ENCODE measurements around the gene TBCE.
"Not testable (repeated sequence)": the region's sequence is repeated elsewhere in the genome, so short reads cannot be mapped to it uniquely, and the experiment has no call there.

DNA sequence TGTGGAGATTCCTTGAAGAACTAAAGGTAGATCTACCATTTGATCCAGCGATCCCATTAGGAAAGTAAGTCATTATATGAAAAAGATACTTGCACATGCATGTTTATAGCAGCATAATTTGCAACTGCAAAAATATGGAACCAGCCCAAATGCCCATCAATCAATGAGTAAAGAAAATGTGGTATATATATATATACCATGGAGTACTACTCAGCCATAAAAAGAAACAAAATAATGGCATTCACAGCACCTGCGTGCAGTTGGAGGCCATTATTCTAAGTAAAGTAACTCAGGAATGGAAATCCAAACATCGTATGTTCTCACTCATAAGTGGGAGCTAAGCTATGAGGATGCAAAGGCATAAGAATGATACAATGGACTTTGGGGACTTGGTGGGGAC, 95.6 kb downstream of the TBCE start:
- TF ChIP-seq POLR2A (IDR thresholded peaks at IDR 0.05; ENCODE audit: borderline replicate concordance, extremely low read depth, insufficient read depth, insufficient read length); SP1 (IDR thresholded peaks at IDR 0.05; ENCODE audit: low read depth); FOSL1 (IDR thresholded peaks at IDR 0.05; ENCODE audit: low read depth); CEBPB (IDR thresholded peaks at IDR 0.05; ENCODE audit: low read depth); EZH2 (IDR thresholded peaks at IDR 0.05); REST (IDR thresholded peaks at IDR 0.05; ENCODE audit: low read depth); POLR2AphosphoS5 (IDR thresholded peaks at IDR 0.05; ENCODE audit: low read depth, low read length); RAD21 (IDR thresholded peaks at IDR 0.05; ENCODE audit: low read depth); ZFX (IDR thresholded peaks at IDR 0.05); YY1 (IDR thresholded peaks at IDR 0.05; ENCODE audit: extremely low read depth, insufficient replicate concordance, low read depth, low read length); ATF3 (IDR thresholded peaks at IDR 0.05): not testable (repeated sequence)
- TF ChIP-seq, protein P1, sequence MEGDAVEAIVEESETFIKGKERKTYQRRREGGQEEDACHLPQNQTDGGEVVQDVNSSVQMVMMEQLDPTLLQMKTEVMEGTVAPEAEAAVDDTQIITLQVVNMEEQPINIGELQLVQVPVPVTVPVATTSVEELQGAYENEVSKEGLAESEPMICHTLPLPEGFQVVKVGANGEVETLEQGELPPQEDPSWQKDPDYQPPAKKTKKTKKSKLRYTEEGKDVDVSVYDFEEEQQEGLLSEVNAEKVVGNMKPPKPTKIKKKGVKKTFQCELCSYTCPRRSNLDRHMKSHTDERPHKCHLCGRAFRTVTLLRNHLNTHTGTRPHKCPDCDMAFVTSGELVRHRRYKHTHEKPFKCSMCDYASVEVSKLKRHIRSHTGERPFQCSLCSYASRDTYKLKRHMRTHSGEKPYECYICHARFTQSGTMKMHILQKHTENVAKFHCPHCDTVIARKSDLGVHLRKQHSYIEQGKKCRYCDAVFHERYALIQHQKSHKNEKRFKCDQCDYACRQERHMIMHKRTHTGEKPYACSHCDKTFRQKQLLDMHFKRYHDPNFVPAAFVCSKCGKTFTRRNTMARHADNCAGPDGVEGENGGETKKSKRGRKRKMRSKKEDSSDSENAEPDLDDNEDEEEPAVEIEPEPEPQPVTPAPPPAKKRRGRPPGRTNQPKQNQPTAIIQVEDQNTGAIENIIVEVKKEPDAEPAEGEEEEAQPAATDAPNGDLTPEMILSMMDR (IDR thresholded peaks at IDR 0.05 in 2 of 3, conservative IDR thresholded peaks at IDR 0.05 in 1 of 3; ENCODE audit: borderline replicate concordance in 1 of 3, insufficient read depth in 1 of 3, low read depth in 2 of 3, low read length in 2 of 3), result not testable (repeated sequence)

Measured in HCT116 (cell line).